Gastroesophageal sphincter (tissue), 3 donors: ENCODE data around the gene HAP1.

ENCODE experiments used
- CTCF ChIP-seq, 4 experiments: fragments of 200-600 bp in 2 of 4; fragments of 450-650 bp in 2 of 4; sonication (generic) in 1 of 4; IDR thresholded peaks; one replicate each; pipeline ENCODE4 v1.5.1; 2017 to 2019; ENCODE audit warnings: antibody characterized with exemption in 4 of 4, mild to moderate bottlenecking in 2 of 4, moderate library complexity in 2 of 4
- POLR2A ChIP-seq, 2 donors: fragments of 450-650 bp; IDR thresholded peaks; one replicate each; pipeline ENCODE4 v1.6.1; 2017; ENCODE audit warnings: antibody characterized with exemption in 2 of 2, mild to moderate bottlenecking in 2 of 2, moderate library complexity in 1 of 2
- POLR2AphosphoS5 ChIP-seq: sonication (generic); formaldehyde crosslinking; IDR thresholded peaks from one replicate; pipeline ENCODE4 v1.6.1; 2017; ENCODE audit warnings: antibody characterized with exemption

- TF ChIP-seq CTCF (IDR thresholded peaks at IDR 0.05): no peak
- no peak for TF ChIP-seq POLR2A (IDR thresholded peaks at IDR 0.05)
- TF ChIP-seq POLR2AphosphoS5: no peak
Measured at GRCh38 chr17:41733348-41734138, 900 bp downstream of the HAP1 start.
